Thoracic aorta (tissue), 2 donors: ENCODE data around the gene FBXW9. TPM values are rescaled to one million over a fixed set of nuclear protein-coding genes. Genes with fewer than 3 reads are reported as not detected.
A peak's percentile ranks its signal among the peaks of the same experiment; 100 is the strongest.

ENCODE experiments used
- ATAC-seq: fragments of 150-250 bp; one replicate; pipeline ENCODE4 v1.8.0; 2017; ENCODE audit warnings: low read depth; ENCODE audit not compliant: insufficient number of reproducible peaks, low FRiP score
- DNase-seq: peaks from one replicate; pipeline ENCODE4 v3.0.0-alpha.2; 2020; ENCODE audit warnings: low spot score
- H3K27ac ChIP-seq, 2 donors: fragments of 200-600 bp; sonication (generic); 1 replicate in 1 of 2; 2 replicates in 1 of 2; pipeline ENCODE4 v1.5.1; 2016; ENCODE audit warnings: mild to moderate bottlenecking in 2 of 2, moderate library complexity in 2 of 2
- H3K27me3 ChIP-seq: fragments of 200-600 bp; sonication (generic); replicated peaks from 2 replicates; pipeline ENCODE4 v1.6.0; 2016; ENCODE audit warnings: mild to moderate bottlenecking; ENCODE audit not compliant: insufficient read depth
- H3K36me3 ChIP-seq: fragments of 200-600 bp; sonication (generic); one replicate; pipeline ENCODE4 v1.5.1; 2016
- H3K4me1 ChIP-seq, 2 donors: fragments of 200-600 bp; sonication (generic); 1 replicate in 1 of 2; 2 replicates in 1 of 2; pipeline versions ENCODE4 v1.5.1 to v1.6.0; 2016; ENCODE audit warnings: low read depth in 2 of 2, mild to moderate bottlenecking in 1 of 2; ENCODE audit not compliant: control insufficient read depth in 1 of 2
- H3K4me3 ChIP-seq: fragments of 200-600 bp; sonication (generic); 2 replicates; pipeline ENCODE4 v1.5.1; 2016; ENCODE audit warnings: mild to moderate bottlenecking
- H3K9me3 ChIP-seq: fragments of 200-600 bp; sonication (generic); 2 replicates; pipeline ENCODE4 v1.5.1; 2016
- total RNA-seq, 2 donors: library from RNA; depleted of rRNA; stranded (reverse); fragments of >200 nt; gene quantifications; one replicate each; pipeline versions ENCODE4 v1.1.0 to v1.2.3, GENCODE V29; 2016
- TF ChIP-seq, protein P1 (sequence below): fragments of 200-600 bp; sonication (generic); IDR thresholded peaks from one replicate; pipeline ENCODE4 v1.5.1; 2019; ENCODE audit warnings: antibody characterized with exemption

FBXW9 gene
- total RNA-seq, 2 donors from 2014 or later: 3.0 to 3.9 TPM

DNA sequence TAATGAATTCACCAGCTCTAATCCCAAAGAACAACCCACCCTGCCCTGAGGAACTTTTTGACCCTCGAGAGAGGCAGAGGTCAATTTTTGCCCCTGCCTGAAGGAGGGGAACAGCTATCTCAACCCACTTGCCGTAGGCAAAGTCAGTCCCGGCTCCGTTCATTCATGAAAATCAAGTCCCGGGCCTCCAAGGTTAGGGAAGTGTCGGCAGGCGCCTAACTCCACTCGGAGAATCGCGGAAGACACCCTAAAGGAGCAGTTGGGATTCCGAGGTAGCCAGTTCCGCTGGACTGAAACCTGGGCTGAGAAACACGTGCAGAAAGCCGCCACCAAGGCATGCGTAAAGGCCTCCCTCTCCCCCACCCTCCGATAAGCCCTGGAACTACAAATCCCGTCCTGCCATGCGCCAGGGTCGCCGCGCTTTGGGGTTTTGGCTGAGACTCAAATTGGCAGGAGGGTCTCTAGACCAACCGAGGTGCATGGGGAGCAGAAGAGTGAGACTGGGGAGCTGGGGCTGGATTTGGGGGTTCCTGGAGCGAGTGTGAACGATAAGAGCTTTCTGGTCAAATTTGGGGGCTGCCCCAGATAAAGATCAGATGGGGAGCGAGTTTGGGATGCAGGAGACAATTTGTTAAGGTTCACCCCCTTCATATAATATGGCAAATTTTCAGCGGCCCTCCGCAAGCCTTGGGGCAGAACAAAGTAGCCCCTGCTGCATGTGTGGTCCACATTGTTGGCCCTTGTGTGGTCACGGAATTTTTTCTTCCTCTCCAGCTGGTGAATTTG lies 27.4 kb upstream of the FBXW9 start, which contains the start of gene TNPO2:
Gene TNPO2 (minus strand): TSS at position 292 of the 786 bp plus-strand sequence. CDS start 2,955 bp downstream, outside the sequence.
- Histone ChIP-seq H3K36me3 (peaks cover 3% of the 10 kb centered on the region), H3K27me3 (no peaks in the 10 kb centered on the region), H3K27ac (peak within 1 kb of the TSS; percentile 95 to 96), H3K9me3 (no peaks in the 10 kb centered on the region), H3K4me1 (peaks cover 21 to 39% of the 10 kb centered on the region in 2 donors), H3K4me3 (peak within 1 kb of the TSS; percentile 94)
- ATAC-seq: no peak
- no peak for DNase-seq
- TF ChIP-seq, protein P1, sequence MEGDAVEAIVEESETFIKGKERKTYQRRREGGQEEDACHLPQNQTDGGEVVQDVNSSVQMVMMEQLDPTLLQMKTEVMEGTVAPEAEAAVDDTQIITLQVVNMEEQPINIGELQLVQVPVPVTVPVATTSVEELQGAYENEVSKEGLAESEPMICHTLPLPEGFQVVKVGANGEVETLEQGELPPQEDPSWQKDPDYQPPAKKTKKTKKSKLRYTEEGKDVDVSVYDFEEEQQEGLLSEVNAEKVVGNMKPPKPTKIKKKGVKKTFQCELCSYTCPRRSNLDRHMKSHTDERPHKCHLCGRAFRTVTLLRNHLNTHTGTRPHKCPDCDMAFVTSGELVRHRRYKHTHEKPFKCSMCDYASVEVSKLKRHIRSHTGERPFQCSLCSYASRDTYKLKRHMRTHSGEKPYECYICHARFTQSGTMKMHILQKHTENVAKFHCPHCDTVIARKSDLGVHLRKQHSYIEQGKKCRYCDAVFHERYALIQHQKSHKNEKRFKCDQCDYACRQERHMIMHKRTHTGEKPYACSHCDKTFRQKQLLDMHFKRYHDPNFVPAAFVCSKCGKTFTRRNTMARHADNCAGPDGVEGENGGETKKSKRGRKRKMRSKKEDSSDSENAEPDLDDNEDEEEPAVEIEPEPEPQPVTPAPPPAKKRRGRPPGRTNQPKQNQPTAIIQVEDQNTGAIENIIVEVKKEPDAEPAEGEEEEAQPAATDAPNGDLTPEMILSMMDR: no peak

DNA sequence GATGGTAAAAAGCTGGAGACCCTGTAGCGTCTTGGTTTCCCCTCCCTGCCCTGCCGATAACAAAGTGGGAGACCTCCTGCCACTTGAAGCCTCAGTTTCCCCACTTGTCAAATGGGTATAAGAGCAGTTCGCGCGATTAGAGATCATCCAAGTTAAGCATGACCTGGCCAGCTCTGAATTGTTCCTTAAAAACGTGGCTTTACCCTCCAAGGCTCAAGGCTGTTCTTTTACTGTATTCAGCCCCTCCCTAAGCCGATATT lies 26.9 kb upstream of the FBXW9 start:
- no peaks in the 10 kb centered on the region for H3K9me3 ChIP-seq
- peak overlapping the region; percentile 95 to 96 for H3K27ac ChIP-seq
- H3K4me3 ChIP-seq: peak overlapping the region; percentile 94
- H3K36me3 ChIP-seq: peaks cover 8% of the 10 kb centered on the region
- TF ChIP-seq, protein P1: no peak
- DNase-seq (no peak), ATAC-seq (no peak)
- peaks cover 21 to 39% of the 10 kb centered on the region in 2 donors for H3K4me1 ChIP-seq
- no peaks in the 10 kb centered on the region for H3K27me3 ChIP-seq

DNA sequence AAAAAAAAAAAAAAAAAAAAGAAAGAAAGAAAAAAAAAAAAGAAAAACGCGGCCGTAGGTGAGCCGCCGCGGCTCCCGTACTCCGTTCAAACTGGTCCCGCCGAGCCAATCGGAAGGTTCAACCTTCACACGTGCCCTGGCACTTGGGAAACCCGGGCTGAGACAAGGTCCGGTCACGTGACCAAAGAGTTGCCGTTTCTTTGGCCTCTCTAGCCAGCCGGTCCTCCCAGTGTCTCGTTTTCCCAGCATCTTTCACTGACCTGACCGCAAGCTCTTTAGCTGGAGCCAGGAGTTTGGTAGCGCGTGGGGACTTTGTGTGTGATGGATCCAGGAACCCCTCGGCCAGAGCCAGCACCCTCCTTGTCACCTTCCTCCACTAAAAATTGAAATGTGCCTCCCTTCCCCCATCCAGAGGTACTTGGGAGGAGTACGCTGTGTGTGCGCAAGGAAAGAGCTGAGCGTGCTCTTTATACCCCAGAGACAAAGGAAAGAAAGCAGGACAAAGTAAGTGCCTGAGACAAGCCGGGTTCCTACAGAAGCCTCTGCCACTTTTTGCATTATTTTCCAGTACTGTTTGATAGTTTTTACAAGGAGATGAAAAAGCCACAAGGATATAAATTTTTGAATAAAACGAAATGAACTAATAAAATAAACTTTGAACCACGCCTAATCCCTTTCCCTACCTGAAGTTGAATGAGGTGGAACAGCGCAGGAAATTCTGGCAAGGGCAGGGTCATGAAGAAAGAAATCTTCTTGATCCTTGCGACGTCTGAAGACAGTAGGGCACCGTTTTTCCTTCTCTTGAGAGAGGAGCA lies 26.3 kb upstream of the FBXW9 start:
- ATAC-seq (peak; percentile 90), DNase-seq (peak; percentile 94)
- Histone ChIP-seq H3K4me3 (peak overlapping the region; percentile 94), H3K27ac (peak overlapping the region; percentile 95 to 96), H3K4me1 (peaks cover 21 to 39% of the 10 kb centered on the region in 2 donors), H3K36me3 (peaks cover 13% of the 10 kb centered on the region), H3K27me3 (no peaks in the 10 kb centered on the region), H3K9me3 (no peaks in the 10 kb centered on the region)
- TF ChIP-seq, protein P1: no peak

DNA sequence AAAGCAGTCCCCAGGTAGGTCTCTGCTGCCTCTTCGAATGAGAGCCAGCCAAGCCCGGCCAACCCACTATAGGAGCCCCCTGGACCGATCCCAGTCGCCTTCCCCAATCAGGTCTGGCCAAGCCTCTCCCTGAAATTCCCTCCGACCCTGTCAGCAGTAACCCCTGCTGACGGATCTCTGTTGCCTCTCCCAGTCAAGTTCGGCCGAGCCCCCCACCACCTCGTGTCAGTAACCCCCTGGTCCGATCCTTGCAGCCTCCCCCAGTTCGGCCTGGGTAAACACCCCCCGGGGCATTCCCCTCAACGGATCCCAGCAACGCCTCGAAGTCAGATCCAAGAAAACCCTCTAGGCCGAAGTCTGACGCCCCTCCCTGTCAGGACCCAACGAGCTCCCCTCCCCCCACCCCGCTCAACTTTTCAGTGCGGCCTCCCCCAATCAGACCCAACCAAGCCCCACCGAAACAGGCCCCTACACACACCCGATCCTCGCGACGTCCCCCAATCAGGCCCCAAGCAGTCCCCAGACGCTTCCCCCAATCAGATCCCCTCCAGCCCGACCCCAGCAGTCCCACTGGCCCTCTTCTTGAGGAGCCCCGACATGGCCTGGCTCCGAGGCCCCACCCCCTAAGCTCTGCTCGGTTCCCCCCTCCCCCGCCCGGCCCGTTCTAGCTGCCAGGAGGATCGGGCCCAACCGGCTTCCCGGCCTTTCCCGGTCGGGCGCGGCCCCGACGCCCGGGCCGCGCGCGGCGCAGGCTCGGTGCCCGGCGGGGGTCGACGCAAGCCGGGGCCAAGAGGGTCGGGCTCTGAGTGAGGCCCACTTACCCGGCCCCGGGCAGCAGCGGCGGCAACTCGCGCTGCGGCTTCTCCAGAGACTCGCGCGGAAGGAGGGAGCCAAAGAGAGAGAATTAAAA lies 25.5 kb upstream of the FBXW9 start:
- ATAC-seq: peak; percentile 66
- H3K27ac ChIP-seq: peak overlapping the region; percentile 95 to 96
- H3K4me1 ChIP-seq: peaks cover 21 to 39% of the 10 kb centered on the region in 2 donors
- DNase-seq: no peak
- peaks cover 13% of the 10 kb centered on the region for H3K36me3 ChIP-seq
- peak overlapping the region; percentile 94 for H3K4me3 ChIP-seq
- H3K9me3 ChIP-seq: no peaks in the 10 kb centered on the region
- TF ChIP-seq, protein P1: no peak
- H3K27me3 ChIP-seq: no peaks in the 10 kb centered on the region
